Endodermal cell (in vitro differentiated cells): Measurements from ENCODE around the gene GMPR2. TPM values are rescaled to one million over a fixed set of nuclear protein-coding genes. Genes with fewer than 3 reads are reported as not detected.

ENCODE experiments used
- DNase-seq: peaks from one replicate; pipeline ENCODE4 v3.0.0-alpha.2; 2017
- H3K27ac ChIP-seq: 2 replicates; pipeline ENCODE4 v1.5.1; 2013; ENCODE audit warnings: mild to moderate bottlenecking, low read depth, low read length, moderate library complexity
- H3K27me3 ChIP-seq: 2 replicates; pipeline ENCODE4 v1.6.1; 2013; ENCODE audit warnings: mild to moderate bottlenecking, low read length, moderate library complexity; ENCODE audit not compliant: insufficient read depth, control insufficient read depth, poor library complexity, severe bottlenecking
- H3K36me3 ChIP-seq: 2 replicates; pipeline ENCODE4 v1.7.0; 2013; ENCODE audit warnings: mild to moderate bottlenecking, low read length, moderate library complexity; ENCODE audit not compliant: control insufficient read depth, insufficient read depth
- H3K4me1 ChIP-seq: one replicate; pipeline ENCODE4 v1.7.0; 2013; ENCODE audit warnings: low read length; ENCODE audit not compliant: control insufficient read depth, insufficient read depth
- H3K4me3 ChIP-seq: 2 replicates; pipeline ENCODE4 v1.5.1; 2013; ENCODE audit warnings: mild to moderate bottlenecking, low read length, moderate library complexity
- H3K9ac ChIP-seq: 2 replicates; pipeline ENCODE4 v1.6.1; 2013; ENCODE audit warnings: mild to moderate bottlenecking, low read length, moderate library complexity; ENCODE audit not compliant: poor library complexity, severe bottlenecking; ENCODE audit errors: extremely low read depth
- H3K9me3 ChIP-seq: 2 replicates; pipeline ENCODE4 v1.6.1; 2013; ENCODE audit warnings: mild to moderate bottlenecking, low read length, moderate library complexity; ENCODE audit not compliant: control insufficient read depth
- H3K27ac Mint-ChIP-seq: 2 replicates; pipeline ENCODE4 v1.8.0; 2020; ENCODE audit warnings: mixed read lengths
- H3K27me3 Mint-ChIP-seq: 2 replicates; pipeline ENCODE4 v1.8.0; 2021; ENCODE audit warnings: mild to moderate bottlenecking, mixed read lengths; ENCODE audit not compliant: insufficient read depth
- H3K36me3 Mint-ChIP-seq: 2 replicates; pipeline ENCODE4 v1.8.0; 2020; ENCODE audit warnings: low read depth, mixed read lengths
- H3K4me1 Mint-ChIP-seq: 2 replicates; pipeline ENCODE4 v1.8.0; 2020; ENCODE audit warnings: mixed read lengths
- H3K4me3 Mint-ChIP-seq: 2 replicates; pipeline ENCODE4 v1.8.0; 2020; ENCODE audit warnings: mild to moderate bottlenecking, moderate library complexity, mixed read lengths
- H3K9me3 Mint-ChIP-seq: 2 replicates; pipeline ENCODE4 v1.8.0; 2020; ENCODE audit warnings: mild to moderate bottlenecking, mixed read lengths
- WGBS, 2 experiments: methylation state at CpG; one replicate each; pipeline versions ENCODE4 v1.1.5 to v1.1.7; 2013; ENCODE audit warnings: missing lambda C conversion rate in 2 of 2, mixed read lengths in 1 of 2; ENCODE audit not compliant: insufficient coverage in 1 of 2, insufficient read length in 1 of 2; 5-methylcytosine and 5-hydroxymethylcytosine counted together
- total RNA-seq, 2 donors: library from RNA; stranded (reverse); fragmentation: NEBNext Ultra II Directional in 1 of 2; extraction: Animal tissue kit (Norgen Biotek cat#: 25700) in 1 of 2; gene quantifications; 2 replicates in 1 of 2; 3 replicates in 1 of 2; pipeline ENCODE4 v1.2.1, GENCODE V29; 2021
- TF ChIP-seq, protein P1 (sequence below): fragments of 200-600 bp; sonication (generic); conservative IDR thresholded peaks from 2 replicates; pipeline ENCODE4 v1.5.0; 2021; ENCODE audit warnings: antibody characterized with exemption, mild to moderate bottlenecking

The GMPR2 gene
- total RNA-seq, 2 donors from 2014 or later = 56.1 to 63.1 TPM

DNA sequence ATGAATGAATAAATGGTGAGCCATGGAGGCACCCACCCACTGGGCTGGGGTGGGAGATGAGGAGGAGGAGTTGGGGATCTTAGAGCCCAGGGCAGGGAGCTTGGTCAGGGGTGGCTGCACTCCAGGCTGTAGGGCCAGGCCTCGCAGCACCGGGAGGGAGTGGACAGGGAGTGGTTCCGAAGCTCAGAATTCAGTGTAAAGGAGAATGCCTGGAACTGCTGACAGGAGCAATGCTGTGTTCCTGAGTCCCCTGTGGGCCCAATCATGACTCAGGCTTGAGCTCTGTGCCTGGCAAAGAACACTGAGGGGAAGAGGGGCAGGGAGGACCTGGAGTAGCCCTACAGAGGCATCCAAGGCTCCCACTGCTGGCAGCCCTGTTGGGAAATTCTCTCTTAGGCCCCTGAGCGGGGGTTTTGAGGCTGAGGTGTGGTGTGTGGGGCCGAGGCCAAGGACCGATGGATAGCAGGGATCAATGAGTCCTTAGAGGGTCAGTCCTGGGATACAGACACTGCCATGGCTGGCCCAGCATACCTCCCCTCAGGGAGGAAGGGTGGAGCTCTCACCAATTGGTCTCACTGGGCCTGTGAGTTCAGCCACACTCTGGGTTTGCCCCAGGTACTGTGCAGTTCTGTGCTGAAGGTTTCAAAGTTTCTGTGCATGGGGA is 48.2 kb downstream of the GMPR2 start:
- Mint-ChIP-seq H3K27me3 (no peaks in the 10 kb centered on the region), H3K4me3 (no peak overlapping the region), H3K36me3 (no peaks in the 10 kb centered on the region), H3K9me3 (no peaks in the 10 kb centered on the region), H3K4me1 (no peaks in the 10 kb centered on the region), H3K27ac (no peak overlapping the region)
- H3K27me3 ChIP-seq = no peaks in the 10 kb centered on the region
- TF ChIP-seq, protein P1, sequence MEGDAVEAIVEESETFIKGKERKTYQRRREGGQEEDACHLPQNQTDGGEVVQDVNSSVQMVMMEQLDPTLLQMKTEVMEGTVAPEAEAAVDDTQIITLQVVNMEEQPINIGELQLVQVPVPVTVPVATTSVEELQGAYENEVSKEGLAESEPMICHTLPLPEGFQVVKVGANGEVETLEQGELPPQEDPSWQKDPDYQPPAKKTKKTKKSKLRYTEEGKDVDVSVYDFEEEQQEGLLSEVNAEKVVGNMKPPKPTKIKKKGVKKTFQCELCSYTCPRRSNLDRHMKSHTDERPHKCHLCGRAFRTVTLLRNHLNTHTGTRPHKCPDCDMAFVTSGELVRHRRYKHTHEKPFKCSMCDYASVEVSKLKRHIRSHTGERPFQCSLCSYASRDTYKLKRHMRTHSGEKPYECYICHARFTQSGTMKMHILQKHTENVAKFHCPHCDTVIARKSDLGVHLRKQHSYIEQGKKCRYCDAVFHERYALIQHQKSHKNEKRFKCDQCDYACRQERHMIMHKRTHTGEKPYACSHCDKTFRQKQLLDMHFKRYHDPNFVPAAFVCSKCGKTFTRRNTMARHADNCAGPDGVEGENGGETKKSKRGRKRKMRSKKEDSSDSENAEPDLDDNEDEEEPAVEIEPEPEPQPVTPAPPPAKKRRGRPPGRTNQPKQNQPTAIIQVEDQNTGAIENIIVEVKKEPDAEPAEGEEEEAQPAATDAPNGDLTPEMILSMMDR = no peak
- no peaks in the 10 kb centered on the region for H3K36me3 ChIP-seq
- DNase-seq = no peak
- no peak overlapping the region for H3K4me3 ChIP-seq
- H3K9me3 ChIP-seq = no peaks in the 10 kb centered on the region
- WGBS, 2 experiments = 90 to 96% methylated on average over 4 to 6 of the region's 6 CpGs
- no peaks in the 10 kb centered on the region for H3K4me1 ChIP-seq
- H3K9ac ChIP-seq = no peak overlapping the region
- no peak overlapping the region for H3K27ac ChIP-seq

DNA sequence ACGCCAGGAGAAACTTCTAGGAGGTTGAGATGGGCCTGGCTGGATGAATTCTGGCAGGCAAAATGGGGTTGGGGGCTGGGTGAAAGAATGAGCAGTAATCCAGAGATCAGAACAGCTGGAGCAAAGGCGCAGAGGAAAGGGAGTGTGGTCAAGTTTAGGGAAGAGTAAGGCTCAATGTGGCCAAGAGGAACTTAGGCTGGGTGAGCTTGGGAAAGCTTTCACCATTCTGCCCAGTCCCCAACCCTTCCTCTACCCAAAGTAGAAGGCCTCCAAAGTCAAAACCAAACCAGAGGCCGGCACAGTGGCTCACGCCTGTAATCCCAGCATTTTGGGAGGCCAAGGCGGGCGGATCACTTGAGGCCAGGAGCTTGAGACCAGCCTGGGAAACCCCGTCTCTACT is 48.9 kb downstream of the GMPR2 start:
- no peaks in the 10 kb centered on the region for H3K9me3 ChIP-seq
- no peak for DNase-seq
- no peak overlapping the region for H3K27ac Mint-ChIP-seq

DNA sequence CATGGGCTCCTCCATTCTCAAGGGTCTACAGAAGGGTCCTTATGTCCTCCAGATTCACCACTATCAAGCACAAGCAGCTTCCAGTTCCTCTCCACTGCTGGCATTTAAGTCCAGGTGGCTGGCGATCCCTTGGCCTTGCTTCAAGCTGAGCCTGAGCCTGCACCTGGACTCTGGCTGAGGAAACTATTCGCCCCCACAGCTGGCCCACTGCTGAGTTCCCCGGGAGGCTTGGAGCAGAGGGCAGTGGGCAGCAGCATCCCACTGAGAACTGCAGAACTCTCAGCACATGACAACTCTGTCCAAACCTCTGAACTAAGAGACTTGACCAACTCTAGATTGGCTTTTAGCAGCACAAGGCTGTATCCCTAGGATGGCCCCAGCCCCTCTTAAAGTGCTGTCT is 50.0 kb downstream of the GMPR2 start:
- H3K9me3 ChIP-seq = no peaks in the 10 kb centered on the region
- DNase-seq = no peak
- TF ChIP-seq, protein P1 = no peak
- no peaks in the 10 kb centered on the region for H3K4me1 Mint-ChIP-seq
- no peaks in the 10 kb centered on the region for H3K4me1 ChIP-seq
- 86 to 87% methylated on average over 2 to 3 of the region's 3 CpGs for whole genome bisulfite sequencing, 2 experiments
- H3K36me3 ChIP-seq = no peaks in the 10 kb centered on the region
- H3K9me3 Mint-ChIP-seq = no peaks in the 10 kb centered on the region
- no peaks in the 10 kb centered on the region for H3K27me3 ChIP-seq
- no peak overlapping the region for H3K27ac Mint-ChIP-seq
- no peak overlapping the region for H3K4me3 ChIP-seq
- H3K27ac ChIP-seq = no peak overlapping the region
- no peak overlapping the region for H3K9ac ChIP-seq
- no peaks in the 10 kb centered on the region for H3K36me3 Mint-ChIP-seq
- H3K4me3 Mint-ChIP-seq = no peak overlapping the region
- no peaks in the 10 kb centered on the region for H3K27me3 Mint-ChIP-seq

More for the DNA sequence above, 48.9 kb downstream of the GMPR2 start:
- Histone ChIP-seq H3K9ac (no peak overlapping the region), H3K36me3 (no peaks in the 10 kb centered on the region), H3K4me3 (no peak overlapping the region), H3K27ac (no peak overlapping the region), H3K27me3 (no peaks in the 10 kb centered on the region), H3K4me1 (no peaks in the 10 kb centered on the region)
- WGBS, 2 experiments = 95 to 97% methylated on average over 4 to 7 of the region's 7 CpGs
- H3K9me3 Mint-ChIP-seq = no peaks in the 10 kb centered on the region
- H3K4me3 Mint-ChIP-seq = no peak overlapping the region
- TF ChIP-seq, protein P1 = no peak
- no peaks in the 10 kb centered on the region for H3K4me1 Mint-ChIP-seq
- no peaks in the 10 kb centered on the region for H3K36me3 Mint-ChIP-seq
- no peaks in the 10 kb centered on the region for H3K27me3 Mint-ChIP-seq
